ENCODE data around the gene HPSE2.

The HPSE2 gene

GRCh38 chr10:98469001-98469931, 766.4 kb downstream of the HPSE2 start:
- Histone ChIP-seq H4K20me1 (ENCODE audit: insufficient read depth, low read length) (no peaks in the 10 kb centered on the region), H3K27me3 (ENCODE audit: insufficient read depth, low read length, poor library complexity) (peaks cover 19% of the 10 kb centered on the region), H3K4me2 (ENCODE audit: insufficient read depth, low read length) (no peak overlapping the region), H2AFZ (ENCODE audit: low read depth, low read length) (no peak overlapping the region), H3K79me2 (ENCODE audit: insufficient read depth, low read length) (no peaks in the 10 kb centered on the region), H3K36me3 (ENCODE audit: insufficient read depth, low read length) (no peaks in the 10 kb centered on the region), H3K4me1 (ENCODE audit: insufficient read depth, low read length) (no peaks in the 10 kb centered on the region), H3K27ac (ENCODE audit: low read length) (no peak overlapping the region), H3K4me3 (ENCODE audit: low read depth in 1 of 2, low read length in 2 of 2) (no peak overlapping the region), H3K9me3 (ENCODE audit: insufficient read depth, low read length, severe bottlenecking) (no peaks in the 10 kb centered on the region), H3K9ac (ENCODE audit: low read depth, low read length) (no peak overlapping the region)
- TF ChIP-seq EZH2 (IDR thresholded peaks at IDR 0.05; ENCODE audit: borderline replicate concordance, low read depth, low read length, severe bottlenecking) = no peak
- no peak for TF ChIP-seq CTCF (IDR thresholded peaks at IDR 0.05; ENCODE audit: borderline replicate concordance, extremely low read depth, low read length, poor library complexity, severe bottlenecking)
- no peak for DNase-seq
- no peak for ATAC-seq (ENCODE audit: insufficient read depth, low read depth)

GRCh38 chr10:98467506-98468318, 767.9 kb downstream of the HPSE2 start:
- peaks cover 19% of the 10 kb centered on the region for H3K27me3 ChIP-seq (ENCODE audit: insufficient read depth, low read length, poor library complexity)
- TF ChIP-seq EZH2 (IDR thresholded peaks at IDR 0.05; ENCODE audit: borderline replicate concordance, low read depth, low read length, severe bottlenecking) = no peak
- TF ChIP-seq CTCF (IDR thresholded peaks at IDR 0.05; ENCODE audit: borderline replicate concordance, extremely low read depth, low read length, poor library complexity, severe bottlenecking) = peak; percentile 80
- no peak overlapping the region for H3K9ac ChIP-seq (ENCODE audit: low read depth, low read length)
- DNase-seq (peak; percentile 22), ATAC-seq (ENCODE audit: insufficient read depth, low read depth) (peak; percentile 77)
- H3K27ac ChIP-seq (ENCODE audit: low read length) = no peak overlapping the region
- H3K4me1 ChIP-seq (ENCODE audit: insufficient read depth, low read length) = no peaks in the 10 kb centered on the region
- no peaks in the 10 kb centered on the region for H3K79me2 ChIP-seq (ENCODE audit: insufficient read depth, low read length)
- no peaks in the 10 kb centered on the region for H4K20me1 ChIP-seq (ENCODE audit: insufficient read depth, low read length)
- H3K36me3 ChIP-seq (ENCODE audit: insufficient read depth, low read length) = no peaks in the 10 kb centered on the region
- no peak overlapping the region for H3K4me2 ChIP-seq (ENCODE audit: insufficient read depth, low read length)
- no peak overlapping the region for H3K4me3 ChIP-seq (ENCODE audit: low read depth in 1 of 2, low read length in 2 of 2)
- H3K9me3 ChIP-seq (ENCODE audit: insufficient read depth, low read length, severe bottlenecking) = no peaks in the 10 kb centered on the region
- H2AFZ ChIP-seq (ENCODE audit: low read depth, low read length) = no peak overlapping the region

GRCh38 chr10:98466861-98467505, 768.7 kb downstream of the HPSE2 start:
- Histone ChIP-seq H3K9me3 (ENCODE audit: insufficient read depth, low read length, severe bottlenecking) (no peaks in the 10 kb centered on the region), H3K36me3 (ENCODE audit: insufficient read depth, low read length) (no peaks in the 10 kb centered on the region), H2AFZ (ENCODE audit: low read depth, low read length) (no peak overlapping the region), H3K4me1 (ENCODE audit: insufficient read depth, low read length) (no peaks in the 10 kb centered on the region), H3K4me2 (ENCODE audit: insufficient read depth, low read length) (no peak overlapping the region), H3K79me2 (ENCODE audit: insufficient read depth, low read length) (no peaks in the 10 kb centered on the region), H3K9ac (ENCODE audit: low read depth, low read length) (no peak overlapping the region), H4K20me1 (ENCODE audit: insufficient read depth, low read length) (no peaks in the 10 kb centered on the region), H3K27ac (ENCODE audit: low read length) (no peak overlapping the region), H3K4me3 (ENCODE audit: low read depth in 1 of 2, low read length in 2 of 2) (no peak overlapping the region), H3K27me3 (ENCODE audit: insufficient read depth, low read length, poor library complexity) (peaks cover 19% of the 10 kb centered on the region)
- TF ChIP-seq EZH2 (IDR thresholded peaks at IDR 0.05; ENCODE audit: borderline replicate concordance, low read depth, low read length, severe bottlenecking) = no peak
- TF ChIP-seq CTCF (IDR thresholded peaks at IDR 0.05; ENCODE audit: borderline replicate concordance, extremely low read depth, low read length, poor library complexity, severe bottlenecking) = no peak
- DNase-seq = no peak
- no peak for ATAC-seq (ENCODE audit: insufficient read depth, low read depth)

Data from DND-41 (cell line).